ENCODE results near the gene PRSS27.
"Not testable (repeated sequence)": the region's sequence is repeated elsewhere in the genome, so short reads cannot be mapped to it uniquely, and the experiment has no call there.

The PRSS27 gene

DNA sequence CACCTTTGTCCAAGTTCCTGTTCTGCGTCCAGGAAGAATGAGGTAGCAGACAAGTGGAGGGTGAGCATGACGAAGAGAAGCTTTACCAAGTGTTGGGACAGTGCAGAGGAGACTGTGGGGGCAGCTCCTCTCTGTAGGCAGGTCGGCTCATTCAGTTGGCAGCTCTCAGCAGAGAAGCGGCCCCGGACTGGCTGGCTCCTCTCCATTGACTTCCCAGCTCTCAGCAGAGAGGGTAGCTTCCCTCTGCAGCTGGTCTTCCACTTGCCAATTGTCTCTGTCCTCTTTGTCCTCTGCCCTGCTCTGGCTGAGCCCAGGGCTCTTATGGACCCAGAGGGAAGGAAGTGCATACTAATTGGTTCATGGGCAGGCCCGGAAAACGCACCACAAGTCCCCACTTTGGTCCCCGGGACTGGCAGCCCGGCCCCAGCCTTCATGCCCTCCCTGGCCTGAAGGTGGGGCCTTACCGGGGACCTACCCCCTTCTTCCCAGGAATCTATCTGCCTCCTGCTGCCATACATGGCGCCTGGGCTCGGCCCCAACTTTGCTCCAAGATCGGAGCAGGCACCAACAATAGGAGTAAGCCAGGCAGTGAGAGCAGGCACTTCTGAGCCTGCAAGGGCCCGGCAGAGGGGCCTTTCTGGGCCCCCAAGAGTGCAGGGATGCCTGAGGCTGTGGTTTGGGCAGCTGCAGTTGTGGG lies 27.6 kb downstream of the PRSS27 start:
- no peak for DNase-seq

DNA sequence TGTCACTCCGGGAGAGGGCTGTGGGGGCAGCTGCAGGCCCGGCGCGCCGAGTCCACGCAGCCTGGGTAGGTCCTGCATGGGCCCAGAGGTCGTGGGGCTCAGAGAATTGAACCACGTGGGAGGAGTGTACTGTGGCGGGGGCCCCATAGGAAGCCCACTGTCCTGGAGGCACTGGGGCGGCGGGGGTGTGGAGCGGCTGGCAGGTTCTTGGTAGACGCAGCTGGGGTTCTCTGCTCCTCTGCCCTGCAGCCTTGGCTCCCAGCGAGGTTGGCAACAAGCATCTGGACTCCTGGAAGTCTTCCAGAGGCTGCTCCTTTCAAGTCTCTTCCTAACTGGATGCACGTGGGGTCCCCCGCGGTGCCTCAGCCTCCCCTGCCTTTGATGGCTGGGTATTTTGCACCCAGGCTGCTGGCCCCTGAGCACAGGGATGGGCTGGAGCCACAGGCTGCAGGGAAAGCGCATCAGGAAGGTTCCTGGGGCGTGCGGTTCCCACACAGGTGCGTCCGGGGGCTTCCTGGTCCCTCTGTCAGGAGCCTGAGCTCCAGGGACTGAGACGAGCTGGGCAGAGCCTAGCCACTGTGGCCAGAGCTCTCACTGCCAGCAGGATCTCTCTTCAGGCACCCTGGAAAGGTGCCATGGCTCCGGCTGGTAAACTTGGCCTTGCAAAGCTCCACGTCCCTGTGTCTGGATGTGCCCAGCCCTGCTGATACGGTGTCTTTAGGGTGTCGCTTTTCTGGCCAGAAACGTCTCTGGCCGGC lies 28.4 kb downstream of the PRSS27 start:
- no peak for DNase-seq

DNA sequence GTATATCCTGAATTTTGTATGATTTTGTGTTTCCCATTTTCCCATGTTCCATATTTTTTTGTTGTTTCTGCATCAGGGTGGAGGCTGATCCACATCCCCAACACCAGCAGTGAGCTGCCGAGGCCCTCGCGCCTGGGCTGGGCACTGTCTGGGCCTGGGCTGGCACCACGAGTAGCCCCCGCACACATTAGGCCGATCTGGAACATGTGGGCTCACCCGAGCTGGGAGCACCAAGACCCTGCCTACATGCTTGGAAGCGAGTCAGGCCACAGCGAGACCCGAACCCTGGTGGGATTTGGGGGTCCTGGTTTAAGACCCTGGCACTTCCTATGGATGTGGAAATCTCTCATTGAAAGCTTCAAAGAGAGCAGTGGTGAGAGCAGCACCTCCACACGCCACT lies 29.2 kb downstream of the PRSS27 start:
- DNase-seq, result no peak

DNA sequence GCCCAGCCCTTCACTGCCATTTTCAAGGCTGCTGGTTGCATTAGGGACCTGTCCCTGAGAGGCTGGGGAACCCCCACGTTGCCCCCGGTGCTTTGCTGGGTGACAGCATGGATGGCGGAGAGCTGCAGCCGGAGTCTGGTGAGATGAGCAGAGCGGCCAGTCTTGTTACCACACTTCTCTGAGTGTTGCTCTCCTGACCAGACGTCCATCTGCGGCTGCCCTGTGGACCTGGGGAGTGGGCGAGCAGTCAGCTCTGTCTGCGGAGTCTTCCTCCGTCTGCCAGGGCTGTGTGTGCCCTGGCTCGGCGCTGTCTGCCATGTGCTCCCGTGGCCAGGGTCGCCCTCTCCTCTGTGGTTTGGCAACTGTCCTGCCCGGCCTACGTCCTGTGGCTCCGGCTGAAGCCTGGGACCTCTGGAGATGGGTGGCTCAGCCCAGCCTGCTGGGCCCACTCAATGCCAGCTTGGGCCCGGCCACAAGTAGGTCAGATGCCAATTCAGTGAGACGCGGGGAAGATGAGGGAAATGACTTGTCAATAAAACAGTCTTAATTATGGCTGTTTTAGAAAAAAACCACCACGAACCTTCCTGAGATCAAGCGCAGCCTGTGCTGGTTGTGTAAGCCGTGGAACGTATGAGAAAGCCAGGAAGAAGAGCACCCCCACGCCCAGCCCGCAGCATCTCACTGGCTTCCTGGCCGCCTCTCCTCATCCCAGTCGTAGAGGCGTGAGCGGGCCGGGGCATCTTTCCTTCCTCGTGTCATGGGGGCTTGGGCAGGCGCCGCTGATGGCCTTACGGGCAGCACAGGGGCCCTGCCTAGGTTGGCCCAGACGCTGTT lies 29.8 kb downstream of the PRSS27 start:
- no peak for DNase-seq

DNA sequence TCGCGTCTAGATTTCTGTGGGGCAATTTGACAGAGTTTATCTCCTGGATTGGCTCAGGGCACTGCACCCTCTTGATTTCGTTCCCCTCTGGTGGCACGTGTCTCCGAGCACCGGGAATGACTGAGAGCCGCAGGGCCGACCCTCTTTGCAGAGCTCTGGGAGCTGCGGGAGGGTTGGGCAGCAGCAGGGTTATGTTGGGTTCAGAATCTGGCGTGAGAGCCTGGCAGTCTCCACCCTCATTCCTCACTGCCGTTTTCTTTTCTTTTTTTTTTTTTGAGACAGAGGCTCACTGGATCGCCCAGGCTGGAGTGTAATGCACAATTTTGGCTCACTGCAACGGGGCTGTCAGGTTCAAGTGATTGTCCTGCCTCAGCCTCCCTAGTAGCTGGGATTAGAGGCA lies 30.6 kb downstream of the PRSS27 start:
- not testable (repeated sequence) for DNase-seq

DNA sequence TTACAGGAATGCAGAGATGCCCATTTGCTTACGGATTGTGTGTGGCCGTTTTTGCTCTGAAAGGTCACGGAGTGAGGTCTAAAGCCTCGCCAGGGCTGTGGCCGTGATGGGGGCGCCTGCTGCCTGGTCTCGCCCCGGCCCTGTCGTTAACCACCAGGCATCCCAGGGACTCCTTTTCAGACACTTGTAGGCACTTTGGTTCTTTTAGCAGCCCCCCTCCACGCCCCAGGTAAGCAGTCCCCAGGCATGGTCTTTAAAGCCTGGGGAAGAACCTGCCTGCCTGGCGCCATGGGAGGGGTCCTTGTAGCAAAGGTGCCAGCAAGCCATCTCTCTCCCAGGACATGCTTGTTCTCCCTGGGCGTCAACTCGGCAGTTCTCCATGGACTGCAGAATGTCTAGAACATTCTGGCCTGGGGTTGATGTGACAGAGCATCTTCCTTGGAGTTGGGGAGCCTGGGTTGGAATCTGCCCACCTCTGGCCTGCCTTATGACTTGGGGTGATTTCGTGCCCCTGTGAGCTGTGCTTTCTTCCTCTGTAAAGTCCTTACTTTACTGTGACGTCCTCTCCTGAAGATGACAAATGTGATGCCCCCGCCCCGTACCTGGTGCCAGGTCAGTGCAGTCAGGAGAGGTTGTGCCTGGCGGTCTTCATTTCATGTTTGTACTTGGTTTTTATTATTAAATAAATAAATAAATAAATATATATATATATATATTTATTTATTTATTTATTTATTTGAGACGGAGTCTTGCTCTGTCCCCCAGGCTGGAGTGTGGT lies 32.3 kb downstream of the PRSS27 start:
- DNase-seq, result no peak

DNA sequence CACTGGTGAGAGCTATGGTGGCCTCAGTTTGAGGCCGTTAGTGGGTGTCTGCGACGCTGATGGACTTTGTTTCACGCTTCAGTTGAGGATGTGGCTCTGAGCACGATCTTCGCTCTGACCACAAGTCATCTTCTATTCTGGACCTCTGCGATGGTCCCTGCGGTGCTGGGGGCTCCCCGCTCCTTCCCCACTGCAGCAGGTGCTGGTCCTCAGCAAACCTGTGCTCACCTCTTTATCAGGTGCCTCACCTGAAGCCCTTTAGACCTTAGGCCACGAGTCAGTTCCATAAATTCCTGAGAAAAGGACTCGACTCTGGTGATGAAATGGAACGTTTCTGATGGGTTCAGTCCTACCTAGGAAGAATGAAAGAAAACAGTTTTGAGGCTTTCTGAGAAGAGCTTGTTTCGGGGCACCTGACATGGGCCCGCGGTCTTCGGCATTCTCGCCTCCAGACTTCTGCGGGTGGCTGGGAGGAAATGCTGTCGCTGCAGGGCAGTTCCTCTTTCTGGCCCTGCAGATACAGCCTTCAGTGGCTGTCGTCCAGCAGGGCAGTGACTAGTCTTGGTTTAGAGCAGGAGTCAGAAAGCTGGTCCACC lies 33.0 kb downstream of the PRSS27 start:
- DNase-seq, result no peak

DNA sequence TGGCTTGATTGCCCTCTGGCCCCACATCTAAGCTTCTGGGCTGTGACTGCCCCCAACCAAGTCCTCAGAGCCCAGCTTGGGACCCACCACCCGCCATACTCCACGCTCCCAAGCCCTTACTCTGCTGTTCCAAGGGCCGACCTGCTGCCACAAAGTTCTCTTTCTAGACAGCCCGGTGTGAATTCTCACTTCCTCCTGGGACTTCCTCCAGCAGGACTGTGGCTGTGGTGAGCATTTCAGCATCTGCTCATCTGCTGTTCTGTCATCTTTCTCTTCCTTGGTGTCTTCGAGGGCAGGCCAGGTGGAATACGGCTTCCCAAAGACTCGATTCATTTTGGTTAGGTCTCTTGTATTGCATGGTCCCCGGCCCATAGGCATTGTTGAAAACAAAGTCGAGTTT lies 33.9 kb downstream of the PRSS27 start:
- DNase-seq, result not testable (repeated sequence)

DNA sequence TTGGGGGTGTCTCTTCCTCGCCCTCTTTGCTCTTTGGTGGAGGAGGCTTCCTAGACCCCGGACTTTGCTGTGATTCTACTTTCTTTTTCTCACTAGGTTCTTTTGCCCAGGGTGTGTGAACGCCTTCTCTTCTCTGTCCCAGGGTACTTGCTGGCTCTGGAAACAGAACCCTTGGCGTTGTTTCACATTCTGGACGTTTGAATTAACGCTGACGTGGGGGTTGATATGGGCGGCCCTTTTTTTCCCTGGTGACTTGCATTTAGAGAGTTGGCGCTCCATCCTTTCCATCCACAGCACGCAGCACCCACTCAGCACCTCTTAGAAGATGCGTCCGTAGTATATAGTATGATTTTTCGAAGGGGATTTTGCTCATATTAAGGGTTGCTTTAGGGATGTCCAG lies 37.0 kb downstream of the PRSS27 start:
- DNase-seq, result not testable (repeated sequence)

DNA sequence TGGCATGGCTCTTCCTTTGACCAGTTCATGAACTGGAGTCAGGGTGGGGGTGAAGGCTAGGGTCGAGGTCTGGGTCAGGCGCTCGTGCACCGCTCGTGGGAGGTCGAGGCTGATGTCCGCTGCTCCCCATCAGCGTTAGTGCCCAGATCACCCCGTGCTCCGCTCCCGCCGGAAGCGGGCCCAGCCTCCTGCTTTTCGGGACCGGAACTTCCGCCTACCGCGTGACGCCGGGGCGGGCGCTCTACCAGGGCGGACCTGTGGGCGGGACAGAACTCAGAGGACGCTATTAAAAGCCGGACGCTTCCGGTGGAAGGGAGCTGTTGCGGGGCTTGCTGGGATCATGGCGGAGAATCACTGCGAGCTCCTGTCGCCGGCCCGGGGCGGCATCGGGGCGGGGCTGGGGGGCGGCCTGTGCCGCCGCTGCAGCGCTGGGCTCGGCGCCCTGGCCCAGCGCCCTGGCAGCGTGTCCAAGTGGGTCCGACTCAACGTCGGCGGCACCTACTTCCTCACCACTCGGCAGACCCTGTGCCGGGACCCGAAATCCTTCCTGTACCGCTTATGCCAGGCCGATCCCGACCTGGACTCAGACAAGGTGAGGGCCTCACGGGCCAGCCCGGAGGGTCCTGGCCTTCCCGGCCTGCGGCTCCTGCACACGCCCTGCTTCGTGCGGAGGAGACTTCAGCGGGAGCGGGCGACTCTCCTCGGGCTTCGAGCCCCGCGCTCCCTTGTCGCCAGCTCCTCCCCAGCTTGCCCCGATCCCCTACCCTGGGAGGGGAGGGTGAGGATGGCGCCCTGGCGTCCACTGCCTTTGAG lies 37.6 kb downstream of the PRSS27 start, which contains the start of gene KCTD5:
Gene KCTD5, plus strand, starts transcription at position 315 of the 813 bp plus-strand sequence. Its CDS starts 26 bp downstream, at position 341.
- DNase-seq, result peak; percentile 58

DNA sequence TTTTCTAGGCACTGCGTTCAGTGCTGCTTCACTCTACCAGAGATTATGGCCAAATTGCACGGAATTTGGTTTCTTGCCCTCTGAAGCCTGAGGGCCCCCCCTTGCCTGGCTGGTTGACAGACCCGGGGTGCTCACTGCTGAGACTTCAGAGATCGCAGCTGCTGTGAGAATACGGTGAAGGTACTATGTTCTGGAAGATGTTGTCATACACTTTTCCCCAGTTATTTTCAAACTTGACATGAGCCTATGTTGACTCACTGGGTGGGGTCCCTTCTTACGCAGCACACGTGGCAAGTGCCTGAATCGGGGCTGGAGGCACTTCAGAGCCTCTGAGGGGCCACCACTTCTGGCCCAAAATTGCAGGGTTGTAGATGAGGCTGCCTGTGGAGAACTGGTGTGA lies 39.7 kb downstream of the PRSS27 start:
- not testable (repeated sequence) for DNase-seq

DNA sequence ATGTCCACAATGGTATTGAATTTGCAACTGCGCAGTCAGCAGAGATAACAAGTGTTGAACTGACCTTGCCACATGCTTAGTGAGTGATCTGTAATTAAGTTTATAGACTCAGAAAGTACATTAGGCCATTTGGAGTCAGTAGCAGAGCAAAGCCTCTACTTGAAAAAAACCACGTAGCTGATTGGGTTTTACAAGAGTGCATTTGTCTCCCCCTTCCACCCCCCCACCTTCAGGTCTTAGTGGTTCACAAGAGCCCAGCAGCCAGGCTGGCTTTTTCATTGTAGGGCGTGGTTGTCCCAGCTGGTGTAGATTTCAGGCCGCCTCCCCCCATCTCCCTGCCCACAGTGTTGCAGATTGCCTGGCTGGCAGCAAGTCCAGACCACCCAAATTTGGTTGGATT lies 40.1 kb downstream of the PRSS27 start:
- not testable (repeated sequence) for DNase-seq

DNA sequence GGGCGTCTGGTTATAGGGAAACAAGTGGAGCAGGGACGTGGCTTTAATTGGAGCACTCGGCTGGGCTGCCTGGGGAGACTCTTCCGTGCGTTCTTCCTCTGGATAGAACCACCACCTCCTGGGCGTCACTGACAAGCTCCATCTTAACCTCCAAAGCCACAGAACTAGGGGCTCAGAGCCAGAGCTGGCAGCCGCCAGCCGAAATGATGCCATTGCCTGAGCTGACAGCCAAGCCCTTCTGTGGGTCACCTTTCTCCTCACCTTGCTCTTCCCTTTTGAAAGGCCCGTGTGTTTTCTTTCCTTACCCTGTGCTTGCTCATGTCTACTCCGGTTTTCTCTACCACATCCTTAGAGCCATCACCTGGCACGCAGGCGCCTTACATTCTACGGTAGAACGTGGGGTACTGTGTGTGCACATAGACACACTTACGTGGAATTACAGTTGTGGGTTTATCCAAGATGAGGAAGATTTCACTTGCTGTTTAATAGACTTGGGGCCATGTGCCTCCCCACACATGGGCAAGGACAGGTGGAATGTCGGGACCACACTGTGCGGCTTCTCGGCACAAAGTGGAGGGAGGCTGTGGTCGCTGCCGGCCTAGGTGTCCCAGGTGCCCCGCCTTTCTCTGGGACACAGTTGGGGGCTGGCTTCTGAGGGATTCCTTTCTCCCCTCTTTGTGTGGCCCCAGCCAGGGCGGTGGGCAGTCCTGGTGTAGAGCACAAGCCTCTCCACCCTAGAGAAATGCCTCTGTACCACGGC lies 41.6 kb downstream of the PRSS27 start:
- DNase-seq, result not testable (repeated sequence)

DNA sequence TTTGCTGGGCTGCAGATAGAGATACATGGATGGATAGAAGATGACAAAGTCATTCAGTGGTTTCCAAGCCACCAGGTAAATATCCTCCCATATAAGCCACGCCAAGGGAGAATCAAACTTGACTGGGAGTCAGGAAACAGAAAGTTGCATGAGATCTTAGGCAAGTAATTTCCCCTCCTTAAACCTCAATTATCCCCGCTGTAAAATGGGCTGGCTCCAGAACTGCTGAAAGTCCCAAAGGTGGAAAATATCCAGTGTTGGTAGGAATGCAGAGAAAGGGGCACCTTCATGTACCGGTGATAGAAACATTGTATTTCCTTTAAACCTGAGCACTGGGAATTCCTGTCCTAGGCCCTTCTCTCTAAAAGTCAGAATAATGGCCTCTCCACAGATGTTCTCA lies 43.1 kb downstream of the PRSS27 start:
- not testable (repeated sequence) for DNase-seq

DNA sequence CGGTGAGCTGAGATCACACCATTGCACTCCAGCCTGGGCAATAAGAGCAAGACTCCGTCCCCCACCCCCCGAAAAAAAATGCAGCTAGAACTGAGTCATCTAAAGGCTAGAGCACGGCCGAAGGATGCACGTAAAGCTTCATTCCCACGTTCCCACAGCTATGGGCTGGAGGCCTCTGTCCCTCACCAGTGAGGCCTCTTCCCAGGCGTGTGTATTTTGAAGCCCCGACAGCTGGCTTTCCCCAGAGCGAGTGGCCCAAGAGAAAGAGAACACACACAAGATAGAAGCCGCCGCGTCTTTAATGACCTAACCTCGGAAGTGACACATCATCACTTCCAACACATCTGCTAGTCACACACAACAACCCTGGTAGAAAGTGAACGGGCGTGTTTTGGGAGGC lies 44.3 kb downstream of the PRSS27 start:
- DNase-seq, result no peak

DNA sequence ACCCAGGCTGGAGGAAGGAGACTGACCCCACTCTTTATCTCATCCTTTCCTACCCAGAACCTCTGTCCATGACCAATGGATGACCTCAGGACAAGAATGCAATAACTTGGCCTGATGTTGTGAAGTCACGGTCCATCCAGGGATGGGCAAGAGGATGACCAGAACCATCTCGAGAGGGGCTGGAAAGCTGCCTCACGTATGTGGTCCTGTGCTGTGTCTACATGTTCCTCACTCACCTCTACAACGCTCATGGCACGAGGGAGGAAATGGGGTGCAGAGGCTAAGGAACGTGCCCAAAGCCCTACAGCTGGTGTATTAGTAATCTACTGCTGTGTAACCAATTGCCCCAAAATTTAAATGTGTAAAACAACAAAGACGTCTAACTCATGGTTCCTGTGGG lies 45.0 kb downstream of the PRSS27 start:
- DNase-seq, result no peak

DNA sequence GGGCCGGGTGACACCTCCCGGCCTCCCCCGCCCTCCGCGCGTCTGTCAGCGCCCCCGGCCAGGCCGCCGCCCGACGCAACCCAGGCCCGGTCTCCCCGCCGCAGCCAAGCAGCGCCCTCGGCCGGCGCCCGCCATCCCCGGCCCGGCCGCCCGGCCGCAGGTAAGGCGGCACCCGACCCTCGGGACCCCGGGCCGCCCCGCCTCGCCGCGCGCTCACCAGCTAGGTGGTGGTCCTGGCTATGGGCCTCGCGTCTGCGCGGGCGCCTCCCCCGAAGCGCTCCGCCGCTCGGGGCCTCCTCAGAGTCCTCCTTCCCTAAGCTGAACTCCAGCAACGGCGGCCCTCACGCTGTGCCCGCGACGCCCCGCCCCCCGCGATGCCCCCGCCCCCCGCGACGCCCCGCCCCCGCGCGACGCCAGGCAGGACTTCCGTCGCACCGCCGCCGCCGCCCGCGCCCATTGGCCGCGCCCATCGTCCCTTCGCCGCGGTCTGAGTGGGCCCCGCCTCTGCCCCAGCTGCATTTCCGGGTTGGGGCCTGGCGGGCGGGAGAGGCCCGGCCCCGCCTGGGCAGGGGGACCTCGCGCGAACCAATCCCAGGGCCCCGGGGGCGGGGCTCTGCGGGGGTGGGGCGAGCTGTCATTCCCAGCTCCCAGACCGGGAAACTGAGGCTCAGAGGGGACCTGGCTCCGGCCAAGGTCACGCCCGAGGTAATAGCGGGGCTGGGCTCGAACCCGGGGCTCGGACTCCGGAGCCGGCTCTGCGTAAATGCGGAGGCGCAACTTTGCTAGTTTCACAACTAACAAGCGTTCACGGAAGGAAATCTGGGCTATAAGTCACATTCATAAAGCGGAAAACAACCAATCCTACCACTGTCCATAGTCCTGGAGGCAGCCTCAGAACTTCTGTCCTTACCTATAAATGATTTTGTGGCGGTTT lies 46.7 kb downstream of the PRSS27 start:
- peak; percentile 55 for DNase-seq

DNA sequence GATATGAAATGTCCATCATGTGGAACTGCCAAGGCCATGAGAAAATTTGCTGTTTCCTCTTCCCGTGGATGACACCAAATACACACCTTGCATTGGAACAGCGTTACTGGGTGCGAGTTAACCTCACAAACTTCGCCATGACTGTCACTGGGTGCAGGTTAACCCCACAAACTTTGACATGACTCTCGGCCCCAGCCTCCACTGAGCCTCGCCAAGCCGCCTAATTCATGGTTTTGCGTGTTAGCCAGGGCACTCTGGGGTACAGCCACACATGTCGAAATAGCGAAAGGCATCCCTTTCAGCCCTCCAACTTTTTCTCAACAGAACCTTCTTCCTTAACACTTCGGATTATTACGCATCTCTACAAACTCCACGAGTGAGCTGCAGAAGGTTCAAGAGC lies 48.3 kb downstream of the PRSS27 start:
- DNase-seq, result no peak

DNA sequence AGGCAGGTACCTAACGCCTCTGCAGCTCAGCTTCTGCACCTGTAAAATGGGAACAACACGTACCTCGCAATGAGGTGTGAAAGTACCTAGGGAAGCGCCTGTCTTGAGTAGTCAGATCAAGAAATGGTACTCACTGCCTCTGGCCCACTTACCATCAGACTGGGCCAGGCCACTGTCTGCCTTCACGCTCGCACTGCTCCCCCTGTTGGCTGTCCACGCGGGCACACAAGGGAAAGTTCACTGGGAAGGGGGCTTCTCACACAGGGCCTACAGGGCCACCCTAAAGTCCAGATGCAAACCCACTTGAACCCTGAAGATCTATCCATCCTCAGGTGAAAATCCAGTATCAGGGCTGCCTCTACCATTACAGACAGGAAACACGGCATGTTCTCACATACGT lies 48.8 kb downstream of the PRSS27 start:
- not testable (repeated sequence) for DNase-seq
